IMR-90 (cell line): ENCODE data around the gene DHRS7.

Experiments
- CEBPB ChIP-seq: IDR thresholded peaks from 2 replicates; pipeline ENCODE4 v1.6.1; 2012; ENCODE audit warnings: low read depth, low read length, improper control_type of control experiment
- CHD1 ChIP-seq: IDR thresholded peaks from 2 replicates; pipeline ENCODE4 v1.6.1; 2012; ENCODE audit warnings: low read depth, low read length, improper control_type of control experiment
- CTCF ChIP-seq: conservative IDR thresholded peaks from 2 replicates; pipeline ENCODE4 v1.5.1; 2012; ENCODE audit warnings: mild to moderate bottlenecking, low read depth, low read length, improper control_type of control experiment
- ELK1 ChIP-seq: fragments of 150-350 bp; IDR thresholded peaks from 2 replicates; pipeline ENCODE4 v1.6.1; 2016; ENCODE audit warnings: low read depth, mild to moderate bottlenecking, low read length, moderate library complexity, borderline replicate concordance
- FOS ChIP-seq: fragments of 150-350 bp; IDR thresholded peaks from 2 replicates; pipeline ENCODE4 v1.6.1; 2016; ENCODE audit warnings: low read depth, low read length
- MAZ ChIP-seq: IDR thresholded peaks from 2 replicates; pipeline ENCODE4 v1.6.1; 2012; ENCODE audit warnings: low read depth, mild to moderate bottlenecking, low read length, improper control_type of control experiment, moderate library complexity, borderline replicate concordance
- MXI1 ChIP-seq: IDR thresholded peaks from 2 replicates; pipeline ENCODE4 v1.6.1; 2012; ENCODE audit warnings: low read depth, mild to moderate bottlenecking, low read length, moderate library complexity, borderline replicate concordance
- NFE2L2 ChIP-seq: fragments of 150-350 bp; IDR thresholded peaks from 2 replicates; pipeline ENCODE4 v1.6.1; 2016; ENCODE audit warnings: low read depth, mild to moderate bottlenecking, low read length
- POLR2A ChIP-seq: IDR thresholded peaks from 2 replicates; pipeline ENCODE4 v1.6.1; 2012; ENCODE audit warnings: mild to moderate bottlenecking, low read depth, low read length
- RAD21 ChIP-seq: IDR thresholded peaks from 2 replicates; pipeline ENCODE4 v1.6.1; 2012; ENCODE audit warnings: low read length, improper control_type of control experiment
- SMC3 ChIP-seq: fragments of 150-350 bp; IDR thresholded peaks from 2 replicates; pipeline ENCODE4 v1.6.1; 2016; ENCODE audit warnings: low read depth, mild to moderate bottlenecking, antibody characterized with exemption, low read length, moderate library complexity
- USF2 ChIP-seq: fragments of 150-350 bp; IDR thresholded peaks from 2 replicates; pipeline ENCODE4 v1.6.1; 2017; ENCODE audit warnings: mild to moderate bottlenecking, antibody characterized with exemption, low read length, low read depth

GRCh38 chr14:60188696-60189095 lies 23.5 kb upstream of the DHRS7 start:
- TF ChIP-seq CTCF: no peak
- TF ChIP-seq CEBPB: no peak
- no peak for TF ChIP-seq POLR2A
- no peak for TF ChIP-seq ELK1
- TF ChIP-seq NFE2L2: no peak
- no peak for TF ChIP-seq USF2
- TF ChIP-seq MXI1: no peak
- TF ChIP-seq RAD21: no peak
- no peak for TF ChIP-seq CHD1
- no peak for TF ChIP-seq FOS
- TF ChIP-seq SMC3: no peak
- no peak for TF ChIP-seq MAZ
